Stimulated activated CD4-positive, alpha-beta T cell treated with anti-CD3 and anti-CD28 coated beads, TNF-alpha, amount 100 ng/mL, for 24 hours (primary cell): ENCODE measurements around the gene POU4F1.

Experiments
- DNase-seq, 3 experiments: peaks; one replicate each; pipeline ENCODE4 v3.0.0-alpha.2; 2020; ENCODE audit warnings: low read depth in 3 of 3

POU4F1 gene

DNA sequence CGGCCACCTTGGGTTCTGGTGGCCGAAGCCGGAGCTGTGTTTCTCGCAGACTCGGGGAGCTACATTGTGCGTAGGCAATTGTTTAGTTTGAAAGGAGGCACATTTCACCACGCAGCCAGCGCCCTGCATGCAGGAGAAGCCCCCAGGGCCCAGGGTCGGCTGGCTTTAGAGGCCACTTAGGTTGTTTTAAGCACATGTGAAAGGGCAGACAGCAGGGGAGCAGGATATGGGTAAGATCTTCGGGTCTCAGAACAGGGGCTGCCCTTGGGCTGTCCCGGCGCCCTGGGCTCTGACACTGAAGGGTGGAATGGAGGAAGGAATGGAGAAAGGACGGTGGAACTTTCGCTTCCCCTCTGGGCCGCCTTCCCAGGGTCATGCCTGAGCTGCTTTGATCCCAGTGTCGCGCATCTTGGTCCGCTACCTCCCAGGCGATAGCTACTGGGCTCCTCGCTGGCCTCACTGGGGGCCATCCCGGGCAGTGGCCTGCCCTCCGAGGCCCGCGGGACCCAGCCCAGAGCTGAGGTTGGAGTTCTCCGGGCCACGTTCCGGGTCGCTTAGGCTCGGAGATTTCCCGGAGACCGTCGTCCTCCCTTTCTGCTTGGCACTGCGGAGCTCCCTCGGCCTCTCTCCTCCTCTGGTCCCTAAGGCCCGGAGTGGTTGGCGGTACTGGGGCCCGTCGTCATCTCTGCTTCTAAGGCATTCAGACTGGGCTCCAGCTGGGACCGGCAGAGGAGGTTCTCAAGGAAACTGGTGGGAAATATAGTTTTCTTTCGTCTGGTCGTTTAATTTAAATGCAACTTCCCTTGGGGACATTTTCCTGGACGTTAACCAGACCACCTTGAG lies 4.3 kb upstream of the POU4F1 start:
- no peak for DNase-seq

DNA sequence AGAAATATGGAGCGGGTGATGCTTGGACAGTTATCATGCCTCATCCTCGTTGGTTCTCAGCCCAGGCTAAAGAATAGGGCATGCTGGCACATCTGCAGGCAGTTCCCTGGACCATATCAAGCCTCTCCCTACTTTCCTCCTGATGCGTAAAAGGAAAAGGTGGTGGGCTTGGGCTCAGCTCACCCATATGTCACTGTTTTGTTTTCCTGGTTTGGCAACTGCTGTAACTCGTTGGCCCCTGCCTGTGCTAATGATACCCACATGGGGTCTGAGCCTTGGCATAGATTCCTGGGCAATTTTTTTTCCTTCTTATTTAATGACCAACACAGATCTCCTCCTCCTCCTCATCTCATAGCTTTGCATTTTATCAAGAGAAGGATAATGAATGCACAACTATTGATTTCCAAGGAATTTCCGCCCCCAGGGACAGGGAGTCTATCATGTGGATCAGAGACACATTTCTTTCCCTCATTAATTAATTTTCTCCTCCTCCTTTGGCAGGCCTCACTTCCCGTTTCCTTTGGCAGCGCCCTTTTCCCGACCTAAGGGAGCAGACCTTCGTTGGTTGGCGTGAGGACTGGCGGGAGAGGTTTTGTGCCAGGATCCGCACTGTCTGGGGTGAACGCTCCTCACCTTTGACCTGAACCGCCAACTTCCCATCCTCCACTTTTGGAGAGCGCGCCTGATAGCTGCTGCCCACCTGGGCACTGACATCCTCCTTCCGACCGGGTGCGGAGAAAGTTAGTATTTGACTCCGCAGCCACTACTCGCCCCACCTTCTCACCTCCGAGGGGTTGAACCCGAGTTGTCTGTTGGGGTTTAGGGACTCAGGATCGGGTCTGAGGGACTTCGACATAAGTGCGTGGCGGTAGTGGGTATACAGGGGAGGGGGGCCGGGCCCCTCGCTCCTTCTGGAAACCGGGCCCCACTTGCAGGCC lies 3.4 kb upstream of the POU4F1 start:
- no peak for DNase-seq

DNA sequence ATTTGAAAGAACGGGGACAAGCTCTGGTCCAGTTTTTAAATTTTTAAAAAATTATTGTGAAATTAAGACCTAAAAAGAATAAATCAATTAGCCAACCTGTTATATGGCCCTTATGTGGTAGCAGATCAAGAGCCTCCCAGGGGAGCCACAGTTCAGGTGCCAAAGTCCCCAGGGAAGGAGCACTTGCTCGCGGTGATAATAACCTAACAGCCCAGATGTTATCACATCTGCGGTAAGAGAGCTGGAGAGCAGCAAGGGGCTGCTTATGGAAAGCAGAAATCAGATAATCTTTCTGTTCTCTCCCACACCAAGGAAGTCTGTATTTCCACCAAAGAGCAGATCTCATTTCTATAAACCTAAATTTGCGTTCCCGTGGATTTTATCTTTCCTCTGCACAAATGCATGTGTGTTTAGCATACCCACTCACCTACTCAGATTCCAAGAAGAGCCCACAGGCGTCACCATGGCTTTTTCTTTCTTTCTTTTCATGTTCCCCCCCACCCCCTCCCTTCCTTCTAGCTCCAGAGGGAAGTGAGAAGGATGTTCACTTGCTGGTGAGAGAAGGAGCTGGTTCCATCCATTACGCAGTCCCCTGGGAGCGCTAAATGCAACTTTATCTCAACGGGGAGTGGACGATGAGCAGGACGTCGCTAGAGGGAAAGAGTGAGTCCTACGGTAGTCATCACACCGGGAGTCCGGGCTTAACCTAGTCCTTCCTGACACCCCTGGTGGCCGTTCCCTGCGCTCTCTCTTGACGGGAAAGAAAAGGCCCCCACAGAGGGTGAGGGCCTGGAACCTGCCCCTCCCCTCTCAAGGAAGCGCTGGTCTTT lies 1.6 kb upstream of the POU4F1 start:
- DNase-seq: no peak

DNA sequence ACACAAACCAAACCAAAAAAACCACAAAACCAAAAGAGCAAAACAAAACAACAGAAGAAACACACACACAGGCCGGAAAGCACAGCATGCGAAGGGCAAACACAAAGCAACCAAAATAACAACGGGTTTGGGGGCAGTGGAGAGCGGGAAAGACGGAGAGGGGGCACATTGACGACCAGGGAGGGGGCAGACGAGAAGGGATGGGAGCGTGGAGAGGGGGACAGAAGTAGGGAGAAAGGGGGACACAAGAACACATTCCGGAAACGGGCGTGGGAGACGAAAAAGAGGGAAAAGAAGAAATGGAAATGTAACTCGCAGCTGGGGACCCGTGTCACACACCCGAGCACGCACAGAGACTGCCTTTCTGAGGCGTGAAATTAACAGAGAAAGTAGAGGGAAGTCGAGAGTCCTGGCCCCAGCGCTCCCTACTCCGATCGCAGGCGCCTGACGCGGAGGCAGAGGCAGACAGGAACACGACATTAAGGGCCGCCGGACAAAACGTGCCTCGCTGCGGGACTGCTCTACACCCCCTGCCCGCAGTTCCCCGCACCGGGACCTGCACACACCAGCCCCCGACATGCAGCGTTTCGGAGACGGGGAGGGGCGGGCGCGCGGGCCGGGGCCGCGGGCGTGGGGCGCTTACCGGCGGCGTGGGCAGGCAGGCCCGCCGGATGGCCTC lies 652 bp downstream of the POU4F1 start:
- DNase-seq: no peak

DNA sequence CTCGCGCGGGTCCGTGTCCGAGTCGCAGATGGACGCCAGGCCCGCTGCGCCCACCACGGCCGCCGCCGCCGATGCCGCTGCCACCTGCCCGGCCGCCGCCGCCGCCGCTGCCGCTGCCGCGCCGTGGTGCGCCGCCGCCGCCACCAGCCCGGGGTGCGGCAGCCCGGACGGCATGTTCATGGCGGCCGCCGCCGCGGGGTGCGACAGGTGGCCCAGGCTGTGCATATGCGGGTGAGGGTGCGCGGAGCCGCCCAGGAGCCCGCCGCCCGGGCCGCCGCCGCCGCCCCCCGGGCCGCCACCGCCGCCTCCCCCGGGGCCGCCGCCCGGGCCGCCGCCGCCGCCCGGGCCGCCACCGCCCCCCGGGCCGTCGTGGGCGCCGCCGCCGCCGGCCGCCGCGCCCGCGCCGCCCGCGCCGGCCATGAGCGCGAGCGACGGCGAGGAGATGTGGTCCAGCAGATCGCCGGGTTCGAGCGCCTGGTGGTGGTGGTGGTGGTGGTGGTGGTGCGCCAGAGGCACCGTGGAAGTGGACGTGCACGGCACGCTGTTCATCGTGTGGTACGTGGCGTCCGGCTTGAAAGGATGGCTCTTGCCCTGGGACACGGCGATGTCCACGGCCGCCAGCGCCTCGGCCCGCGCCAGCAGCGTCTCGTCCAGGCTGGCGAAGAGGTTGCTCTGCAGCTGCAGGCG lies 1.3 kb downstream of the POU4F1 start:
- DNase-seq: no peak

DNA sequence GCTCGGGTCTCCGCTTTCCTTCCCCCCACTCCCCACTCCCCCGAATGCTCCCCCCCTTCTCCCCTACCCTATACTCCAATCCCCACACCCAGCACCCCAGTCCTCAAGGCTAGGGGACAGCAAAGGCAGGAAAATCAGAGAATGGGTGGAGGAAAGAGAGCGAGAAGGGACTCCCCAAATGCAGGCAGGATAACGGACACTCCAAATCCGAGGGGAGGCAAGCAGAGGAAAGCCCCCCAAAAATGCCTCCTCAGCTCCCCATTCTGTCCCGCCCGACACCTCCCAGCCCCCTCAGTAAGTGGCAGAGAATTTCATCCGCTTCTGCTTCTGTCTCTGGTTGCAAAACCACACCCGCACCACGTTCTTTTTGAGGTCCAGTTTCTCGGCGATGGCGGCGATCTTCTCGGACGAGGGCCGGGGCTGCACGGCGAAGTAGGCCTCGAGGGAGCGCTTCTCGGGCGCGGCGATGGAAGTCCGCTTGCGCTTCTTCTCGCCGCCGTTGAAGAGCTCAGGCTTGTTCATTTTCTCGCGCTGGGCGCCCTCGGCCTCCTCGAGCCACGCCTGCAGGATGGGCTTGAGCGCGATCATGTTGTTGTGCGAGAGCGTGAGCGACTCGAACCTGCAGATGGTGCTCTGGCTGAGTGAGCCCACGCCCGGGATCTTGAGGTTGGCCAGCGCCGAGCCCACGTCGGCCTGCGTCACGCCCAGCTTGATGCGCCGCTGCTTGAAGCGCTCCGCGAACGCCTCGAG lies 2.1 kb downstream of the POU4F1 start:
- no peak for DNase-seq

DNA sequence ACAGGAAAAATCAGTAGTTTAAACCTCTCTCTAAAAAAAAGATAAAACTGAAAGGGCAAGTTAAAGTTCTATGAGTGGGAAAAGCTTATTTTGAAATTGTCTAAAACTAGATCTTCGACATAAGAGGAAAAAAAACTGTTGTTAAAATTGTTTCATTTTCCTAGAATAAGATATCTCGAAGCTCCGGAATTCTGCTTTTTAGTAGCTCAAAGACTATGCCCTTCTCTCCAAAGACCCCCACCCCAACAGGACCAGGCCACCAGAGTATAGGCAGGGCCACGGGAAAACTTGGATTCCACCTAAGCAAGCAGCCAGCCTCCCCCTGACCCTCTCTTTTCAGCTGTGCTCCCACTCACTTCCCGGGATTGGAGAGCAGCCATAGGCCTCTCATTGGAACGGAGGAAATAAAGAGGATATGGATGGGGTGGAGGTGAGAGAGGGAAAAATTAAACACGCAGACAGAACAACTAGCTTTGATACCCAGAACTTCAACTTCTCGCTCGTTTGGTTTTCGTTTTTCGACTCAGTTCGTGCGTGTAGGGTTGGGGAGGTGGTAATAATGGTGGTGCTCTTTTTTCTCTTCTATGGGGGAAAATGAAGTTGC lies 3.0 kb downstream of the POU4F1 start:
- DNase-seq: no peak

DNA sequence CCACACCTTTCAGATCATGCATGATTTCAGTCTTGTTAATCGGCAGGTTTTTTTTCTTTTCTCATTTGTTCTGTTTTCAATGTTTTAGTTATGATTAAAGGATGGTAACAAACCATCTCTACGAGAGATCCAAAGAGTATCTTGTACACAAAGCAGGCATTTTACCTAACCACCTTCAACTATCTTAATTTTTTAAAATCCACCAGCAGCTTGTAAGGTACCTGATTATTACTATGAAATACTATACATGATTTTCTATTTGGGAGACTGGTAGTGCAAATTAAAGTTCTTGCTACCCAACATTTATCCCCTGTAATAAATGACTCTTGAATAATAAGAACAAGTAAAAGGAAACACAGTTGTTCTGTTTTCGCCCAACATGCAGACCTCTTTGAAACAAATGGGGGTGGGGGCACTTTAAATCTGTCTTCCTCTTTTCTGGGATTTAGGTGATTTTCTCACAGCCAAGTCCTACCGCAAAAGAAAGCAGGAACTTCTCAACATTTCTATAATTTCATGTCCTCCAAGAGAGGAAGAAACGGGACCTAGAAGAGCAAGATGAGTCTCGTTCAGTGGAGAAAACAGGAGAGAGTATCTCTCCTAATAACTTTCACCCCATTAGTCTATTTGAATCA lies 3.6 kb downstream of the POU4F1 start:
- DNase-seq: no peak

DNA sequence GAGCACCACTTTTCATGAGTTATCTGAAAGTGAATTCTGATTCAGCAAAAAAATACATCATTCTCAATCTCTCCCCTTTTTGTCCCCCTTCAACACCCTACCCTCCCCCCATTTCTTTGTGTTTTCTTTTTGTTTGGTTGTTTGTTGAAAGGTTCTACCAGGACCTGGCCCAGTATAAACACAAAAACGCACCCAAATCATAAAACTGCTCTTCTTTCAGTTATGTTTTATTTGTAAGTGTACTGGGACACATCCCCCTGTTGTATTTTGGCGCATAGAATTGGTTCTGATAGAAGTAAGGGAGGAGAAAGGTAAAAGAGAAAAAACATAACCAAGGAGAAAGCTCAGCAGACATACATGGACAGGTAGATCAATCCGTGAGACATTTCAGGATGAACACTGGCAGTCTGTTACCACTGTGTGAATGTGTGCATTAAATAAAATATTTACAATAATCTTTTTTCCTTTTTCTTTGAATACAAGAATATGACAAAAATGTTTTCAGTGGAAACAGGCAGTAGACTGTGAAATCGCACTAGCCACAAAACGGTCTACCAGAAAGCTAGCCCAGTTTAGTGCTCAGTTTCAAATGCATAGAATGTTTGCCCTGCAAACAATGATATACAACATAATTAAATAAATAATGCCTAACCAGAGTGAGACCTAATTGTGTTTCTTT lies 4.2 kb downstream of the POU4F1 start:
- no peak for DNase-seq

DNA sequence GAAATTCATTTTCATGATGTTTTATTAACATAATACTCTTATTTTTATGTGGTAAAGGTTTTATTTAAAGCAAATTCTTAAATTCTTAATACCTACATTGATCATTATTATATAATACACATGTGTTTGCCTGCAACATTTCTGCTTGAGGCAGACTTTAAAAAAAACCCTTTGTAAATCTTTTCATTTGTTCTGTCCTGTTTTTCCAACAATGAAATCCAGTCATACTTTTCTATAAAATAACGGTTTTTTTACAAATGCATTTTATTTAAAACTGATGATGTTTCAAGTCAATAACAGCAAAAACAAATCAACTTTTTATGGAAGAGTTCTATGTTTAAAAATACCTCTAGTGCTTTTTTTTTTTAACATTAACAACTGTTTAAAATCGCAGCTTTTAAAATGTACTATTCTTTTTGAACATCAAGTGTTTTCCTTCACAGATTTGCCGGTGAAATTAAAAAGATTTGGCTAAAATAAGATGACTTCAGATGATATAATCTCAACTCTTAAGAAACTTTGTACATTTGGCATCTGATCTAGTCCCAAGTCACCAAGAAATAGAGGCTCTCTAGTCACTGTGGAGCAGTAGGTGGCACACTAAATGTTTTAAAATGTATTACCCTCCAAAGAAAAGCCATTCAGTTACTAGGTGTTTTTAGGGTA lies 5.1 kb downstream of the POU4F1 start:
- no peak for DNase-seq

DNA sequence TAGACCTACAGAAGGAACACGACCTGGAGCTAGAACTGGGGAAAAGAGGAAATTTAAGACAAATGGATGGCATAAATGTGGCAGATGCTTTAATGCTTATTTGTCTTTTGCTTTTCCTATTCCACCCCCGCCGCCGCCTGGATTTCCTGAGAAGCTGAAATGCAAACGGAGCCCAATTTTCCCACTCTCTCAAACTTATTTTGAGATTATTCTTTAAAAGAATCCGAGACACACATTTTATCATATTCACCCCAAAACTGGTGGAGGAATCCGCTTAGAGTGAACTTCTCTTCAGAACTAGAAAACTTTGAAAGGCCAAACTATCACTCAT lies 5.8 kb downstream of the POU4F1 start:
- DNase-seq: no peak

DNA sequence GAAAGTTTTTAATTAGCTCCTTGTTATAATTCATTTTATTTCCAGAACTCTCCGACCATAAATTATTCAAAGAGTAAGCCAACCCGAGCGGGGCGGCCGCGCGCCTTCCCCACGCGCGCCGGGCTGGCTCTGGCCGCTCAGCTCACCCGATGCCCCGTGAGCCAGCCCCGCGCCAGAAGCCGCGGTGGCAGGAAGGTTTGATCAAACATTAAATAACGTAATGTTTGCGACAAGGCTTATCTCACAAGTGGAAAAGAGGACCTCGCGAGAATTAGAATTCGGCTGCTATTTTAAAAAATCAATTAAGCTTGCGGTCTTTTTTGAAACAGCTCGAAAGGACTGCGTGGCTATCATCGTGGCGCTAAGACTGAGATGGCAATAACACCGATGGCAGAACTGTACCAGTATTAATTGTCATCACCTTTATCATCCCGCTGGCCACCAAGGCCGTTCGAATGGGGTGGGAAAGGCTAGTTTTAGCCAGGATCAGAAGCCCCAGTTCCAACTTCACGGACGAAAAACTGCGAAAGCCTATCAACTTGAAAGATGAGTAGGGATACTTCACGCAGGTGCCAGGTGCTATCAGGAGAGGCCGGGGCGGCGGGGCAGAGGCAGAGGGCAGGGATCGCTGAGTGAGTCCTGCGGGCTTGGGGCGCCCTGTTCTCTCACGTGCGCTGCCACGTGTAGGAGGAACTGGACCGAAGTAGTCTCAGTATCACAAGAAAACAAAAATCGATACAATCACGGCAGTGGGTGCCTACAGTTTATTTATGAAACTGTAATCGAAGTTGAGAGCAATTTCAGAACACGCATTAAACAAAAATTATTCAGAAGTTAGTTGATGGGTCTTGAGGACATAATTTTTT lies 6.4 kb downstream of the POU4F1 start:
- no peak for DNase-seq

DNA sequence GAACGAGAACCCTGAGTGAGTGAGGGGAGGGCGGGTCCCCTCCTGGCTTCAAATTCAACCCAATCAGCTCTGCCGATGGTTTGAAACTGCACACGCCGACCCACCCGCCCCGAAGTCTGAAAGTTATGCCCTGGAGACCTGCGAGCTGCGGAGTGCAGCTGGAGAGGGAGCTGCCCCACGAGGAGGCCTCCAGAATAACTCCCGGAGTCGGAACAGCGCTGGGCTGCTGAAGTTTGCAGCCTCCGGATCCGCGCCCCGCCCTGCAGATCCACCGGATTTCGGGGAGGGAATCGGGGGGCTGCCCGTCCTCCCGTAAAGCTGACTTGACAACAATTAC lies 7.0 kb downstream of the POU4F1 start:
- DNase-seq: no peak

DNA sequence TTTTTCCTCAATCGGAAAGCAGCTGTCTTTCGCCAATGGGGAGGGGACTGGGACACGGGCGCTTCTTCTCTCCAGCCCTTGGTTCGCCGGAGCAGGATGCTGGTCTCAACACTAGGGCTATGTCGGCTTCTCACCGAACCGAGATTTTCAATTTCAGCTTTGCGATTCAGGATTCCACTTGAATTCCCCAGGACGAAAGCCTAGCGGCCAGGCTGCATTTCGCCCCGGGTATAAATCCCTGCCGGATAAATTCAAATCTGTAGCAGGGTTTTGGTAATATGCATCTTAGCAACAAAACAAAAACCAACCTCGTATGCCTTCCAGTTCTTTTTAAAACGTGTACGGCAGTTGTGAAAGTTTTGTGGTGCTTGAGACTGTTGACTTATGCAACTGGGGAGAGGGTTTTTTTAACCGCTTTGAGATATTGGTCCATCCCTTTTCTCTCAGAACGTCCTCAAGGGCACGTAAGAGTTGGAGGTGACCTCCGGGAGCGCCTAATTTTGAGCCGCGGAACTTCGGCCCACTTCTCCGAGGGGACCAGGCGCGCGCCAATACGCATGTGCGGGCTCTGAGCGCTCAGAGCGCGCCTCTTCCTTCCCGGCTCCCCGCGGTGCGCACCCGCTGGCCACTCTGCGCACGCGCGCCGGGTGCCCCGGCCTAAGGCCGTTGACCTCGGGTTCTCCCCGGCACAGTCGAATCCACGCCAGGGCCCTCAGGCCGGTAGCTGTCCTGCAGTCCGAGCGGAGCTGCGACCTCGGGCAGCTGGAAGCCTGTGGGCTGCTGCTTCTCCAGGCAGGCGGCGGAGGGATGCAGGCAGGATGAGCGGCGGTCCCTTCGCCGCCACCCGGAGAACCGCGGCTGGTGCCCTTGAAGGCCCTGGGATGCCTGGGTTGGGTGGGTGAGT lies 7.6 kb downstream of the POU4F1 start:
- DNase-seq: no peak

DNA sequence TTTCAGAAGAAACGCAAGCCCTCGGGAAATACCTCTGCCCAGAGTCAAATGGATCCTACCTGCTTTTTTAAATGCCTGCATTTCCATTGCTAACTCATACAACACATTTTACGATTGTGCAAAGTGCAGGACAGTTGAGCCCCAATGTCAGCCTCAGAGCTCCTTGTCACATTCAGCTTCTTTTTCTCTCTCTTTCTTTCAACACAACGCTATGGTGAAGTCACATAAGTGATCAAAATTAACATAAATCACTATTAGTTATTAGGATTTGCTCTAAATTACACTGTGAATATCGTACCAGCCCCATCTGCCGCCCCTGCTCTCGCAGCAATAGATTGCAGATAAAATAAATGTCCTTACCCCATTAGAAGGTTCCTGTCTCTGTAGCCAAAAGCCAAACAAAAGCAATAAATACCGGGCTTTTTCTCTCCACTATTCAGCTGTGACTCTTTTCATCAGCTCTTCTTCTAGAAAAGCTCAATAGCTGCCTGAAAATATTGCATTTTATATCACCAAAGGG lies 8.8 kb downstream of the POU4F1 start:
- DNase-seq: no peak
